WTC11 (cell line): ENCODE measurements around the gene TRABD2A. TPM values are rescaled to one million over a fixed set of nuclear protein-coding genes. Genes with fewer than 3 reads are reported as not detected.
A peak's percentile ranks its signal among the peaks of the same experiment; 100 is the strongest.
"Not testable (repeated sequence)": the region's sequence is repeated elsewhere in the genome, so short reads cannot be mapped to it uniquely, and the experiment has no call there.

ENCODE experiments used
- ATAC-seq: fragments of 200-7000 bp; cut with Tn5 transposase; 2 replicates; pipeline ENCODE4 v1.10.0; 2021; ENCODE audit warnings: mild to moderate bottlenecking, moderate library complexity
- CTCF ChIA-PET: fragments of 300-600 bp; sonication (Branson Sonifier 250); formaldehyde crosslinking; loops from one replicate; lab custom pipeline; 2021; ENCODE audit warnings: antibody characterized with exemption; lab: Charles Lee
- POLR2A ChIA-PET: fragments of 350-600 bp; sonication (Branson Sonifier 250); formaldehyde crosslinking; loops from one replicate; lab custom pipeline; 2021; ENCODE audit warnings: antibody characterized with exemption; lab: Charles Lee
- DNase-seq: peaks from one replicate; pipeline ENCODE4 v3.0.0; 2021; ENCODE audit warnings: low spot score
- H3K27ac Mint-ChIP-seq: 2 replicates; pipeline ENCODE4 v1.8.0; 2021; ENCODE audit warnings: mixed read lengths
- H3K27me3 Mint-ChIP-seq: 2 replicates; pipeline ENCODE4 v1.8.0; 2021; ENCODE audit warnings: low read depth, mild to moderate bottlenecking, moderate library complexity, mixed read lengths
- H3K36me3 Mint-ChIP-seq: 2 replicates; pipeline ENCODE4 v1.8.0; 2021; ENCODE audit warnings: mixed read lengths
- H3K4me1 Mint-ChIP-seq: 2 replicates; pipeline ENCODE4 v1.8.0; 2022; ENCODE audit warnings: mixed read lengths
- H3K4me3 Mint-ChIP-seq: 2 replicates; pipeline ENCODE4 v1.8.0; 2021; ENCODE audit warnings: mild to moderate bottlenecking, moderate library complexity, mixed read lengths
- H3K9me3 Mint-ChIP-seq: 2 replicates; pipeline ENCODE4 v1.8.0; 2021; ENCODE audit warnings: mixed read lengths
- AFF4 ChIP-seq: sonication (generic); formaldehyde crosslinking; IDR thresholded peaks from 2 replicates; pipeline ENCODE4 v1.8.1; 2023; ENCODE audit warnings: mild to moderate bottlenecking, missing genetic modification reagents, borderline replicate concordance
- AR ChIP-seq: fragments of 250-450 bp; sonication (Bioruptor Pico); IDR thresholded peaks from 2 replicates; pipeline ENCODE4 v1.9.0; 2021; ENCODE audit warnings: mild to moderate bottlenecking
- ARID4B ChIP-seq: sonication (generic); formaldehyde crosslinking; IDR thresholded peaks from 2 replicates; pipeline ENCODE4 v1.8.0; 2023; ENCODE audit warnings: missing genetic modification reagents, mild to moderate bottlenecking, borderline replicate concordance
- FOXJ3 ChIP-seq: sonication (generic); formaldehyde crosslinking; IDR thresholded peaks from 2 replicates; pipeline ENCODE4 v1.9.0; 2021; ENCODE audit warnings: missing genetic modification reagents, mild to moderate bottlenecking, borderline replicate concordance
- FOXP1 ChIP-seq: sonication (generic); formaldehyde crosslinking; IDR thresholded peaks from 2 replicates; pipeline ENCODE4 v1.8.0; 2022; ENCODE audit warnings: missing genetic modification reagents, mild to moderate bottlenecking, moderate library complexity, borderline replicate concordance
- GTF2I ChIP-seq: fragments of 250-450 bp; sonication (Bioruptor Pico); conservative IDR thresholded peaks from 2 replicates; pipeline ENCODE4 v1.4.0; 2021; ENCODE audit warnings: mild to moderate bottlenecking
- KAT7 ChIP-seq: sonication (generic); formaldehyde crosslinking; IDR thresholded peaks from 2 replicates; pipeline ENCODE4 v1.8.1; 2023; ENCODE audit warnings: missing genetic modification reagents, mild to moderate bottlenecking, borderline replicate concordance
- MAX ChIP-seq: sonication (generic); formaldehyde crosslinking; IDR thresholded peaks from 2 replicates; pipeline ENCODE4 v1.8.0; 2022; ENCODE audit warnings: mild to moderate bottlenecking, missing genetic modification reagents
- NR1H2 ChIP-seq: sonication (generic); formaldehyde crosslinking; IDR thresholded peaks from 2 replicates; pipeline ENCODE4 v1.9.0; 2021; ENCODE audit warnings: mild to moderate bottlenecking, moderate library complexity, missing genetic modification reagents
- NR2C2 ChIP-seq: sonication (generic); formaldehyde crosslinking; IDR thresholded peaks from 2 replicates; pipeline ENCODE4 v1.8.0; 2022; ENCODE audit warnings: mild to moderate bottlenecking, missing genetic modification reagents
- RORB ChIP-seq: fragments of 250-450 bp; sonication (Bioruptor Pico); IDR thresholded peaks from 2 replicates; pipeline ENCODE4 v1.9.0; 2021; ENCODE audit warnings: mild to moderate bottlenecking
- TEAD4 ChIP-seq: sonication (generic); formaldehyde crosslinking; IDR thresholded peaks from 2 replicates; pipeline ENCODE4 v1.8.0; 2022; ENCODE audit warnings: mild to moderate bottlenecking, missing genetic modification reagents
- TP53 ChIP-seq: sonication (generic); formaldehyde crosslinking; IDR thresholded peaks from 2 replicates; pipeline ENCODE4 v1.8.1; 2023; ENCODE audit warnings: mild to moderate bottlenecking, missing genetic modification reagents
- USF1 ChIP-seq: sonication (generic); formaldehyde crosslinking; IDR thresholded peaks from 2 replicates; pipeline ENCODE4 v1.8.0; 2022; ENCODE audit warnings: mild to moderate bottlenecking, missing genetic modification reagents
- ZNF121 ChIP-seq: sonication (generic); formaldehyde crosslinking; IDR thresholded peaks from 2 replicates; pipeline ENCODE4 v1.8.0; 2023; ENCODE audit warnings: missing genetic modification reagents
- ZNF138 ChIP-seq: sonication (generic); formaldehyde crosslinking; conservative IDR thresholded peaks from 2 replicates; pipeline ENCODE4 v1.8.1; 2022; ENCODE audit warnings: mild to moderate bottlenecking, moderate library complexity, missing genetic modification reagents
- ZNF219 ChIP-seq: sonication (generic); formaldehyde crosslinking; IDR thresholded peaks from 2 replicates; pipeline ENCODE4 v1.8.0; 2023; ENCODE audit warnings: missing genetic modification reagents, mild to moderate bottlenecking, borderline replicate concordance
- ZNF512 ChIP-seq: sonication (generic); formaldehyde crosslinking; IDR thresholded peaks from 2 replicates; pipeline ENCODE4 v1.8.1; 2022; ENCODE audit warnings: missing genetic modification reagents, borderline replicate concordance
- total RNA-seq: library from RNA; stranded (reverse); gene quantifications from 3 replicates; pipeline ENCODE4 v1.2.3, GENCODE V29; 2021

Gene TRABD2A
- total RNA-seq, 1 experiment from 2014 or later: 12.1 TPM

- DNase-seq, H3K9me3 Mint-ChIP-seq, H3K27ac Mint-ChIP-seq, POLR2A ChIA-PET, H3K36me3 Mint-ChIP-seq, ATAC-seq, CTCF ChIA-PET, H3K4me3 Mint-ChIP-seq, H3K4me1 Mint-ChIP-seq: not testable (repeated sequence)
- TF ChIP-seq ZNF121: peak; percentile 42; the same call in 1 of the 2 replicates
- peaks cover 58% of the 10 kb centered on the region for H3K27me3 Mint-ChIP-seq
Measured at GRCh38 chr2:84875619-84876018, 5.3 kb downstream of the TRABD2A start.

- H3K27ac Mint-ChIP-seq: no peak overlapping the region
- no peak for DNase-seq
- no peaks in the 10 kb centered on the region for H3K36me3 Mint-ChIP-seq
- TF ChIP-seq GTF2I (0 out of 2 replicates have a peak, but pooled peaks have one; percentile 16), AFF4 (CRISPR knock-in tag) (no peak), AR (CRISPR knock-in tag) (no peak)
- H3K27me3 Mint-ChIP-seq: peaks cover 57% of the 10 kb centered on the region
- no peak for ATAC-seq
- no peaks in the 10 kb centered on the region for H3K9me3 Mint-ChIP-seq
- H3K4me1 Mint-ChIP-seq: peaks cover 3% of the 10 kb centered on the region; the same call in 1 of the 2 replicates
- POLR2A ChIA-PET: no interaction called here
- no peak overlapping the region for H3K4me3 Mint-ChIP-seq
- CTCF ChIA-PET: no interaction called here
Measured at GRCh38 chr2:84875213-84875560, 5.7 kb downstream of the TRABD2A start.

- no peak overlapping the region for H3K27ac Mint-ChIP-seq
- no peak for ATAC-seq
- TF ChIP-seq TEAD4: no peak
- TF ChIP-seq FOXP1 (CRISPR knock-in tag): no peak
- no peak for TF ChIP-seq ZNF512 (CRISPR knock-in tag)
- no peak for TF ChIP-seq USF1 (CRISPR knock-in tag)
- TF ChIP-seq ARID4B (CRISPR knock-in tag): no peak
- no peak for TF ChIP-seq NR1H2
- TF ChIP-seq ZNF138 (CRISPR knock-in tag): no peak
- no peak for TF ChIP-seq NR2C2 (CRISPR knock-in tag)
- no peak for TF ChIP-seq RORB (CRISPR knock-in tag)
- TF ChIP-seq MAX: no peak
- no peak for TF ChIP-seq ZNF219
- no peak for TF ChIP-seq TP53 (CRISPR knock-in tag)
- TF ChIP-seq FOXJ3 (CRISPR knock-in tag): no peak
- no peak for TF ChIP-seq KAT7 (CRISPR knock-in tag)
Measured at GRCh38 chr2:84874381-84875212, 6.3 kb downstream of the TRABD2A start.

More at GRCh38 chr2:84874381-84875212, 6.3 kb downstream of the TRABD2A start:
- Mint-ChIP-seq H3K27me3 (peaks cover 51% of the 10 kb centered on the region), H3K9me3 (no peaks in the 10 kb centered on the region), H3K36me3 (no peaks in the 10 kb centered on the region), H3K4me3 (no peak overlapping the region), H3K4me1 (no peaks in the 10 kb centered on the region)
- no peak for DNase-seq
- ChIA-PET POLR2A (no interaction called here), CTCF (no interaction called here)
